A673 (cell line): ENCODE measurements around the gene SLC18A2. TPM values are rescaled to one million over a fixed set of nuclear protein-coding genes. Genes with fewer than 3 reads are reported as not detected.

Experiments
- BruUV-seq: library from RNA; stranded (reverse); fragments of 400-500 nt; replicated peaks from 2 replicates; lab custom pipeline; 2021; lab: Mats Ljungman, UMichigan
- CTCF ChIA-PET: fragments of 300-600 bp; sonication (Branson Sonifier 250); formaldehyde crosslinking; loops from one replicate; lab custom pipeline; 2022; ENCODE audit warnings: antibody characterized with exemption; lab: Charles Lee
- POLR2A ChIA-PET: fragments of 300-600 bp; sonication (Branson Sonifier 250); formaldehyde crosslinking; loops from one replicate; lab custom pipeline; 2022; ENCODE audit warnings: antibody characterized with exemption; ENCODE audit not compliant: low non-redundant PET; lab: Charles Lee
- DNase-seq: peaks from one replicate; pipeline ENCODE4 v3.0.0-alpha.2; 2015; ENCODE audit warnings: low spot score
- H3K27ac ChIP-seq: fragments of 200-600 bp; sonication (generic); 2 replicates; pipeline ENCODE4 v1.5.1; 2016; ENCODE audit warnings: mixed run types, low read depth, mild to moderate bottlenecking, mixed read lengths, antibody characterized with exemption, low read length; ENCODE audit not compliant: poor library complexity, severe bottlenecking
- H3K27me3 ChIP-seq: fragments of 200-600 bp; sonication (generic); replicated peaks from 2 replicates; pipeline ENCODE4 v1.6.1; 2017; ENCODE audit warnings: mixed run types, low read depth, mild to moderate bottlenecking, mixed read lengths, antibody characterized with exemption, low read length; ENCODE audit not compliant: insufficient read depth, poor library complexity
- H3K36me3 ChIP-seq: fragments of 200-600 bp; sonication (generic); 2 replicates; pipeline ENCODE4 v1.6.1; 2016; ENCODE audit warnings: mixed run types, mild to moderate bottlenecking, mixed read lengths, antibody characterized with exemption, low read length; ENCODE audit not compliant: insufficient read depth, poor library complexity, severe bottlenecking
- H3K4me1 ChIP-seq: fragments of 200-600 bp; sonication (generic); 2 replicates; pipeline ENCODE4 v1.6.1; 2017; ENCODE audit warnings: mixed run types, mild to moderate bottlenecking, mixed read lengths, antibody characterized with exemption, low read length; ENCODE audit not compliant: insufficient read depth, poor library complexity, severe bottlenecking
- H3K4me3 ChIP-seq: fragments of 200-600 bp; sonication (generic); 2 replicates; pipeline ENCODE4 v1.5.1; 2016; ENCODE audit warnings: low read depth, mixed run types, mild to moderate bottlenecking, mixed read lengths, low read length; ENCODE audit not compliant: poor library complexity, severe bottlenecking
- H3K9me3 ChIP-seq: fragments of 200-600 bp; sonication (generic); 2 replicates; pipeline ENCODE4 v1.6.1; 2016; ENCODE audit warnings: mixed run types, low read depth, mild to moderate bottlenecking, mixed read lengths, antibody characterized with exemption, low read length; ENCODE audit not compliant: poor library complexity, severe bottlenecking
- EZH2 ChIP-seq: fragments of 200-600 bp; sonication (generic); IDR thresholded peaks from 2 replicates; pipeline ENCODE4 v1.6.1; 2017; ENCODE audit warnings: borderline replicate concordance, low read depth, mild to moderate bottlenecking, mixed read lengths, antibody characterized with exemption, low read length; ENCODE audit not compliant: poor library complexity, severe bottlenecking
- intact Hi-C: fragments of 100-400 bp; cut with micrococcal nuclease; formaldehyde crosslinking; loops from one replicate; pipeline ENCODE4 v1.10.0; 2022; ENCODE audit not compliant: unreplicated experiment
- total RNA-seq: library from RNA; stranded (reverse); gene quantifications from 2 replicates; pipeline ENCODE4 v1.2.3, GENCODE V29; 2021
- TF ChIP-seq, protein P1 (sequence below): fragments of 300-800, 200-600 bp; sonication (generic); conservative IDR thresholded peaks from 2 replicates; pipeline ENCODE4 v1.5.1; 2017; ENCODE audit warnings: low read depth, mild to moderate bottlenecking, antibody characterized with exemption, low read length, moderate library complexity, mixed read lengths

Gene SLC18A2
- total RNA-seq, 1 experiment from 2014 or later: 0.06 TPM

DNA sequence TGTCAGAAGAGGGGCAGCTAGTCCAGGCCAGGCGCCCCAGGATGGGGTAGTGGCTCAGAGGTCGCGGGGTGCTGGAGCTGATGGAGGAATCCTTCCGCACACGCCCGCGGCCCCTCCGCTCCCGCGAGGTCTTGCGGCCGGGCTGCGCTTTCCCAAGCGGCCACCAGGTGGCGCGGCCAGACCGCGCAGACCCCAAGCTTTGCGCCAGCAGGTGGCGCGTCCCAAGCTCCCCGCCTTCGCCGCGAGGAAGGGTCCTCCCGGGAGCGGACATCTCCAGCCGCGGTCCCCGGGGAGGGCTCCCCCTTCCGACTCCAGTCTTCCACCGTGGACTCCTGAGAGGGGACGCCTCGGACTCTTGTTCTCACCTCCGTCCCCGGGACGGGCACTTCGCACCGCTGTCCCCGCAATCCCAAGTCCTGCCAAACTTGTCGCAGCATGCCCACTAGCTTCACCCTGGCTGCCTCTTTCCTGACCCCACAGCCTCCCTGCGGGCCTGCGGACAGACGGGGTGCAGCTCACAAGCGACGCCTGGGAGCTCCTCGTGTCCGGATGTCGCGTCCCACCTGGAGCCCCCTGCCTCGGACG, 24.2 kb upstream of the SLC18A2 start:
- intact Hi-C loops: loop anchor here (1.0 to 5.0 kb wide), 2 partner anchors 104 to 1026 kb away; no protein-coding TSS in a partner anchor
- peaks cover 13% of the 10 kb centered on the region for H3K4me1 ChIP-seq
- CTCF ChIA-PET: interaction anchor here (0.6 to 2.4 kb wide), 15 partner anchors 8 to 1328 kb away, joined by 3 to 41 read pairs (median 3); no protein-coding TSS in a partner anchor
- POLR2A ChIA-PET: no interaction called here
- H3K4me3 ChIP-seq: peak overlapping the region; percentile 41
- TF ChIP-seq, protein P1, sequence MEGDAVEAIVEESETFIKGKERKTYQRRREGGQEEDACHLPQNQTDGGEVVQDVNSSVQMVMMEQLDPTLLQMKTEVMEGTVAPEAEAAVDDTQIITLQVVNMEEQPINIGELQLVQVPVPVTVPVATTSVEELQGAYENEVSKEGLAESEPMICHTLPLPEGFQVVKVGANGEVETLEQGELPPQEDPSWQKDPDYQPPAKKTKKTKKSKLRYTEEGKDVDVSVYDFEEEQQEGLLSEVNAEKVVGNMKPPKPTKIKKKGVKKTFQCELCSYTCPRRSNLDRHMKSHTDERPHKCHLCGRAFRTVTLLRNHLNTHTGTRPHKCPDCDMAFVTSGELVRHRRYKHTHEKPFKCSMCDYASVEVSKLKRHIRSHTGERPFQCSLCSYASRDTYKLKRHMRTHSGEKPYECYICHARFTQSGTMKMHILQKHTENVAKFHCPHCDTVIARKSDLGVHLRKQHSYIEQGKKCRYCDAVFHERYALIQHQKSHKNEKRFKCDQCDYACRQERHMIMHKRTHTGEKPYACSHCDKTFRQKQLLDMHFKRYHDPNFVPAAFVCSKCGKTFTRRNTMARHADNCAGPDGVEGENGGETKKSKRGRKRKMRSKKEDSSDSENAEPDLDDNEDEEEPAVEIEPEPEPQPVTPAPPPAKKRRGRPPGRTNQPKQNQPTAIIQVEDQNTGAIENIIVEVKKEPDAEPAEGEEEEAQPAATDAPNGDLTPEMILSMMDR: peak; percentile 100
- TF ChIP-seq EZH2: no peak
- no TSS peak for BruUV-seq
- no peak overlapping the region for H3K27ac ChIP-seq
- DNase-seq: peak; percentile 80
- H3K9me3 ChIP-seq: peaks cover 7% of the 10 kb centered on the region
- peaks cover 21% of the 10 kb centered on the region for H3K27me3 ChIP-seq
- H3K36me3 ChIP-seq: no peaks in the 10 kb centered on the region

- POLR2A ChIA-PET: no interaction called here
These were observed 23.6 kb upstream of the SLC18A2 start for GRCh38 chr10:117217196-117217761.

DNA sequence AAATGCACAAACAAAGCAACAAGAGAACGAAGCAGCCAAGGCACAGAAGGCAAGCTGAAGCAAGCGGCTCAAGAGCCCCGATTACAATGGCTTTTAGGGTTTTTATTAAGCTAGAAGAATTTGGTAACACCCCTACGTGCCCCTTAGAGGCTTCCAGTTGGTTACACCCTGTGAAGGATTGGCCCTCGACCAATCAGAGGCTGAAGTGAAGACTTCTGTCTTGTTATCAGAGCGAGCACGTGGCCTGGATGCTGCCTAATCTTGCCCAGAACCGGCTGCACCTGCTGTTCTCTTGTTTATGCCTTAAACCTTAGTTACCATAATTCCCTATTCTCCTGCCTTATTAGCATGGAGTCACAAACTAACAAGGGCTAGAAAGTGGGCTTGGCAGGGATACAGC, 22.3 kb upstream of the SLC18A2 start:
- no TSS peak for BruUV-seq
- H3K9me3 ChIP-seq: no peaks in the 10 kb centered on the region
- TF ChIP-seq, protein P1: no peak
- no peak for TF ChIP-seq EZH2
- CTCF ChIA-PET: interaction anchor here (0.7 kb wide), 1 partner anchor 24 kb away, joined by 4 read pairs; no protein-coding TSS in a partner anchor
- DNase-seq: peak; percentile 32
- H3K4me1 ChIP-seq: peaks cover 13% of the 10 kb centered on the region
- H3K36me3 ChIP-seq: no peaks in the 10 kb centered on the region
- no peak overlapping the region for H3K27ac ChIP-seq
- intact Hi-C loops: loop anchor here (5.0 kb wide), 1 partner anchor 1024 kb away; no protein-coding TSS in a partner anchor
- H3K27me3 ChIP-seq: peaks cover 15% of the 10 kb centered on the region
- H3K4me3 ChIP-seq: no peak overlapping the region
- POLR2A ChIA-PET: no interaction called here

More at GRCh38 chr10:117217196-117217761, 23.6 kb upstream of the SLC18A2 start:
- Histone ChIP-seq H3K4me1 (peaks cover 13% of the 10 kb centered on the region), H3K27ac (no peak overlapping the region), H3K27me3 (peaks cover 15% of the 10 kb centered on the region), H3K4me3 (peak overlapping the region; percentile 41), H3K36me3 (no peaks in the 10 kb centered on the region), H3K9me3 (peaks cover 2% of the 10 kb centered on the region)
- no TSS peak for BruUV-seq
- TF ChIP-seq EZH2: no peak
- TF ChIP-seq, protein P1: no peak
- CTCF ChIA-PET: interaction anchor here (0.6 to 2.4 kb wide), 11 partner anchors 8 to 1327 kb away, joined by 3 to 41 read pairs (median 4); no protein-coding TSS in a partner anchor
- peak; percentile 41 for DNase-seq
- intact Hi-C loops: loop anchor here (5.0 kb wide), 1 partner anchor 1025 kb away; no protein-coding TSS in a partner anchor
